HG02642 (cell line): ENCODE data around the gene RHOV.
"Not testable (repeated sequence)": the region's sequence is repeated elsewhere in the genome, so short reads cannot be mapped to it uniquely, and the experiment has no call there.

Source experiments
- ATAC-seq: cut with Tn5 transposase; IDR thresholded peaks from one replicate; pipeline ENCODE4 v1.9.1; 2021; ENCODE audit warnings: mild to moderate bottlenecking; ENCODE audit not compliant: unreplicated experiment, poor library complexity

The RHOV gene

DNA sequence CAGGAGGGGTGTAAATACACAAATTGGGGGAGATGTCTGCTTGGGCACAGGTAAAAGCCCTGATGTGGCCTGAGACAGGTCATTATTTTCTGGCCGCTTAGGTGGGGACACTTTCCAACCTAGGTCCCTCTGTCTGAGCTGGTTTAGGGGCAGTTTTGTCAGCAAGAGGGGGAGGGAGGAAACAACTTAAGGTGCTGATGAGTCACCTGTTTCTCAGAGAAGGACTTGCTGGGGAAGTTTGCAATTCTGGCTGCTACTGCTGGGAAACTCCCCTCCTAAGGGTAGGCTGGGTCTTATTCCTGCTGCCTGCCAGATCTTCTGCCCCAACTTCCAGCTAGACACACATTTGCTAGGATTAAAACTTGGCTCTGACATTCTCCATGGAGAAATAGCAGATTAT, 4.8 kb upstream of the RHOV start:
- ATAC-seq: peak; percentile 49

DNA sequence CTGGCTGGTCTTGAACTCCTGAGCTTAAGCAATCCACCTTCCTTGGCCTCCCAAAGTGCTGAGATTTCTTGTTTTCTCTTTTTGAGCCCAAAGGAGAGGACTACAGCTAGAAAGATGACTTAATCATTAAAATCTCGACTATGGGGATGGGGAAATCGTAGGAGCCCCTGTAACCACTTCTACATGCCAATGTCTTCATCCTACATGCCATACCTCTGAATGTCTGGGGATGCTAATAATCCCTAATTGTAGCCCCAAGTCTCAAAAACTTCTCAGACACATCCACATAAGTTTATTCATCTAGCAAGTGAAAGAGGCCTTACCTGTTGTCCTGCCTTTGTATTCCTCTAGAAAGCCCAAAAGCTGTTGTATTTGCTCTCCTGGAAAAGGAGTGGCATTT, 3.7 kb upstream of the RHOV start:
- ATAC-seq: no peak

GRCh38 chr15:40875991-40876730, 2.1 kb upstream of the RHOV start:
- no peak for ATAC-seq

- no peak for ATAC-seq
Observed at GRCh38 chr15:40872791-40873693, 992 bp downstream of the RHOV start.

DNA sequence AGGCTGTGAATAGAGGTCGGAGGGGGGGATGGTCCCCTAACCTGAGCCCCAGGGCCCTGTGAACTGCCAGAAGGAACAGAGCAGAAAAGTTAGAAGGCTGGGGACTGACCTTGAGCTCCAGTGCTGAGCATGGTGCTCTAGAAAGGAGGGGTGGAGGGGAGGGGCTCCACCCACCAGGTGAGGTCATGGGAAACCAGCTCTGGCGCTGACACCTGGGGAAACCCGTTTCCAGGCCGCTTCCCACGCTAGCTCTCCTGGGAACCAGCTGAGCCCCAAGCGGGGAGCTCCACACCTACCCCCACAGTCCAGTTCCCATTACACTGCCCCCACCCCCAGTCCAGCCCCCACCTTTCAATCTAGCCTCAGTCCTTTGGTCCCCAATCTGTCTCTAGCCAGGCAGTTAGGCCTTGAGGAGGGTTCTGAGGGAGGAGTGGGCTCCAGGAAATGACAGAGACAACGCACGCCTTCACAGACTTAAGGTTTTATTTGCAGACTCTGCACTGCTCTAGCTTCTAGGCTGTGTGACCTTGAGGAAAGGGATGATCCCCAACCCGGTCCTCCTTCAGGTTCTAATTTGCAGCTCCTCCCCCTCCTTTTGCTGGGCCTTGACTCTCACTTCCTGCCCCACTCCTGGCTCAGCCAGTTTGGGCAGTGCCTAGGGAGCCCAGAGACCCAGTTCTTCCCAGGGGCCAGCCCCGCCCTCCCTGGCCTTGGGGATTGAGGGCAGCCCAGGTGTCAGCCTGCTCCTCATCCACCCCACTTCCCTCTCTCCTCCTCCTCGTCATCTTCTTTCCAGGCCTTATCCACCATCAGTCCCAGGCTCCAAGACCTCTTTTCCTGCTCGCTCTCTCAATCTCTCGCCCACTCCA, 2.1 kb downstream of the RHOV start:
- no peak for ATAC-seq

DNA sequence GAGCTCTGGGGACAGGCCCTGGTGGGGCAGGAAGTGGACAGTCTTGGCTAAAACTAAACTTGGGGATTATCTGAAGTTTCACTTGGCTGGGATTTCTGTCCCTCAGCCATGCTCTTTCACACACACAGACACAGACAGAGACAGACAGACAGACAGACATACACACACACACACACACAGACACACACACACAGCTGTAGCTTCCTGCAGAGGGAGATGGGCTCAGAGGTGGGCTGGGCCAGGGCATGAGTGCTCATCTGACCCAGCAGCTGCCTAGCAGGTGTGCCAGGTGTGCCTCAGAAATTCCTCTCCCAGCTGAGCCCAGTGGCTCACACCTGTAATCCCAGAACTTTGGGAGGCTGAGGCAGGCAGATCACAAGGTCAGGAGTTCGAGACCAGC, 3.3 kb downstream of the RHOV start:
- ATAC-seq: no peak

DNA sequence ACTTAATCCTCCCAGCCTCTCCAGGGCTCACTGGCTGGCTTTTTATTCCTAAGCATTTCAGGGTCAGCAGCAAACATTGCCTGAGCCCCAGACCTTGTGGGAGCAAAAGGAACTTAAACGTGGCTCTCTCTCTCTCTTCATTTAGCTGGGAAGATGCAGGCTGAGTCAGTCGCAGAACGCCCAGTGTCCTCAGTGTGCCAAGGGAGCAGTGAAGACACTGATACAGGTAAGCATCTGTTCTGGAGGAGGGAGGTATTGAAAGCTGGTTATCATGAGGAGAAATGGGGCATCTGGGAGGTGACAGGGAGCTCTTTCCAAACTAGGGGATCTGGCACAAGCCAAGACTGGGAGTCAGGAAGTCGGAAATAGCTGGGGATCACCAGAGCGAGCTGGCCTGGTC, 4.3 kb downstream of the RHOV start:
- no peak for ATAC-seq

DNA sequence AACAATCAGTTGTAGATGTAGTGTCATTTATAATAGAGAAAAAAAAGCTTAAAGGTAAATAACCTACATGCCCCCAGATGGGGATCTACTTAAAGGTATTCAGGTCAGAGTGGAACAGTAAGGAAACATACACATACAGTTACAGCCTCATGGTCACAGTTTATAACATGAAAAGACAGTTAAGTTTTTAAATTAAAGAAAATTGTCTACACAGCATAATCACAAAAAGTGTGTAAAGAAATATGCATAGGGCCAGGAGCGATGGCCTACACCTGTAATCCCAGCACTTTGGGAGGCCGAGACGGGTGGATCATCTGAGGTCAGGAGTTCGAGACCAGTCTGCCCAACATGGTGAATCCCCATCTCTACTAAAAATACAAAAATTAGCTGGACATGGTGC, 6.8 kb downstream of the RHOV start:
- no peak for ATAC-seq

DNA sequence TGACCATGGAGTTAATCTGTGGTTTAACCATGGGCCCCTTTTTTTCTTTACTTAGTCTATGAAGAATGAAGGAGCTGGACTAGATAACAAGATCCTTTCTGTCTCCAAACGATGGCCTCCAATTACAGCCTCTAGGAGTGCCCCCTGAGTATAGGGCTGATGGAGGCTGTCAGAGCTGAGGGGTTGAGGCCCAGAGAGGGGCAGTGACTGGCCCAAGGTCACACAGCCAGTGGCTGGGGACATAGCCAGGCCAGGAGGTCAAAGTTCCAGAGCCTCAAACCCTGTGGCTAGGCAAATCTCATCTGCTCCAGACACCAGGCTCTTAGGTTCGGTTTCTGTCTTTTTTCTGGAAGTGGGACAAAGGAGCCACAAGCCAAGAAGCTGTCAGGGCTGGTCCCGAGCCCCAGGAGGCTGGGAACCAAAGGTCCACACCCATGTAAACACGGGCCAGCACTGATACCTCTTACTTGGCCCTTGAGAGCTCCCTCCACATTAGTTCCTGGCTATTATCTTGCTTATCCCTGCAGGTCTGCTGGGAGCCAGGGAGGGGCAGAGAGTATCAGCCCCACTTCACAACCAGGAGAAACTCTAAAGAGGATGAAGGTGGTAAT, 10.3 kb downstream of the RHOV start:
- no peak for ATAC-seq

GRCh38 chr15:40861147-40861546, 12.9 kb downstream of the RHOV start:
- not testable (repeated sequence) for ATAC-seq

DNA sequence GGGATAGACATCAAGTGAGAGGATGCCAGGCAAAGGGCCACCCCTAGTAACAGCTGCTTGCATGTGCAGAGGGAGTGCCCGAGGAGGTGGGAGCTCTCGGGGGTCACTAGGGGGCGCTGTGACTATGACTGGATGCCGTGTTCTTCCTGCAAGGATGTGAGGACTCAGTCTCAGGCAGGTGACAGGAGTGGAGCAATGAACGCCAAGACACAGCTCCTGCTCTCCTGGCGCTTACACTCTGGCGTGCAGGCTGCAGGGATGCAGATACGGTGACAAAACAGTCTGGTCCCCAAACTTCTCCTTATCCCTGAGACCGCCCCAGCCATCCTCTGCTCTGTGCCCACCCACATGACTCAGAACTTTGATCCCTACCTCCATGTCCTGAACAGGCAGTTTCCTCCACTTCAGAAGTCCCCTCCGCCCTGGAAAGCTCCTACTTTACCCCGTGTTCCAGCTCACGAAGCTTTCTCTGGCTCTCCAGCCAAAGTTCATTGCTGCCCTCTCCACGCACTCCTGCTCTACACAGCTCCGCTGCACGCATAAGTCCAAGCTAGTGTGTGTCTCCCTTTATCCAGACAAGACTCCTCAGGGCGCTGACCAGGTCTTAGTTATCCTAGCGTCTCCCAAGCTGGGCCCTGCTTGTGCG, 14.7 kb downstream of the RHOV start:
- no peak for ATAC-seq

DNA sequence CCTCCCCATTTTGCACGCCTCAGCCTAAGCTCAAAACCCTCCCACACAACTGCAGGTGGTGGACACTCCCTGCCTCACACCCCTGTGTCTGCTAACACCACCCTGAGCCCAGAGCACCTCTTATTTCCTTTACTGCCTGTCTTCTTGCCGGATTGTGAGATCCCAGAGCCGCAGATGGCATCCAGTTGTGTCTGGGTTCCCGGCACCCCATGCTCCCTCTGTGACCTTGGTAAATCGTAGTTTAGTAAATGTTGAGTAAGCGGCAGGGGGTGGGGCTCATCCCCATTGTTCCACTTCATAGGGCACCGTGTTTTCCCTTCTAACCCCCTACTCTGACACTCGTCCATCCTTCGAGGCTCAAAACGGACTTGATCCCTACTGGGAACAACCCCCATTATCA, 15.3 kb downstream of the RHOV start:
- ATAC-seq: no peak

DNA sequence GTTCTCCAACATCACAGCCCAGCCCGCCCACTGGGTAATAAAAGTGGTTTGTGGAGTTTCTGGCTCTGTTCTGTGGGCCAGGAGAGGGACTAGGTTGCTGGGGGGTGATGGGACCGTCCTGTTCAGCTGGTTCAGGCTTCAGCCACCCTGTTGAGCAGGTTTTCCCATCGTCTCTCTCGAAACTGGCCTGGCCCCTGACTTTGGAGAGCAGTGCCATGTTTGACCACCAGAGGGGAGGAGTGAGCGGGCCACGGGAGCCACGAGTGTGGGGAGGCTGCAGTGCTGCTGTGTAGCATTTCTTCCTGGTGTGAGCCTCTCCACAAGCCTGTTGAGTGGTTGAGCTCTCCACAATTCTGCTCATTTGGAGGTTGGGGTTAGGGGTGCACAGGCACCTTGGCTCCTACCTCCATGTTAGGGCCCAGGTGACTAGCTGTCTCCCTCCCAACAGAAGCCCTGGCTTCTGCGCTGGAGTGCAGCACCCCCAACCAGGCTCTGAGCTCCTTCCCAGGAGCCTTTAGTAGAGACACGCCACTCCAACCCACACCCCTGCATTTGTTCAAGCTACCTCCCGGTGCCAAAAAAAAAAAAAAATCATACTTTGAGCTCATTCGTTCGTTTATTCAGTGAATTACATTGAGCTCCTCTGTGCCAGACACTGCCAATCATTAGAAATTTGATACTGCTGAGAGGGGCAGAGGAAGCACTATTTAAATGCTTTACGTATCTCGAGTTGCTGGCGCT, 16.3 kb downstream of the RHOV start:
- peak; percentile 70 for ATAC-seq

DNA sequence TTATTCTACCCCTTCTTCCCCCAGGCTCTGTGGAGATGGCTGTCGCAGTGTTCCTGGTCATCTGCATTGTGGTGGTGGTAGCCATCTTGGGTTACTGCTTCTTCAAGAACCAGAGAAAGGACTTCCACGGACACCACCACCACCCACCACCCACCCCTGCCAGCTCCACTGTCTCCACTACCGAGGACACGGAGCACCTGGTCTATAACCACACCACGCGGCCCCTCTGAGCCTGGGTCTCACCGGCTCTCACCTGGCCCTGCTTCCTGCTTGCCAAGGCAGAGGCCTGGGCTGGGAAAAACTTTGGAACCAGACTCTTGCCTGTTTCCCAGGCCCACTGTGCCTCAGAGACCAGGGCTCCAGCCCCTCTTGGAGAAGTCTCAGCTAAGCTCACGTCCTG, 17.3 kb downstream of the RHOV start:
- no peak for ATAC-seq

GRCh38 chr15:40855706-40856234, 18.3 kb downstream of the RHOV start:
- no peak for ATAC-seq

- no peak for ATAC-seq
Observed at GRCh38 chr15:40854161-40854560, 19.9 kb downstream of the RHOV start.

DNA sequence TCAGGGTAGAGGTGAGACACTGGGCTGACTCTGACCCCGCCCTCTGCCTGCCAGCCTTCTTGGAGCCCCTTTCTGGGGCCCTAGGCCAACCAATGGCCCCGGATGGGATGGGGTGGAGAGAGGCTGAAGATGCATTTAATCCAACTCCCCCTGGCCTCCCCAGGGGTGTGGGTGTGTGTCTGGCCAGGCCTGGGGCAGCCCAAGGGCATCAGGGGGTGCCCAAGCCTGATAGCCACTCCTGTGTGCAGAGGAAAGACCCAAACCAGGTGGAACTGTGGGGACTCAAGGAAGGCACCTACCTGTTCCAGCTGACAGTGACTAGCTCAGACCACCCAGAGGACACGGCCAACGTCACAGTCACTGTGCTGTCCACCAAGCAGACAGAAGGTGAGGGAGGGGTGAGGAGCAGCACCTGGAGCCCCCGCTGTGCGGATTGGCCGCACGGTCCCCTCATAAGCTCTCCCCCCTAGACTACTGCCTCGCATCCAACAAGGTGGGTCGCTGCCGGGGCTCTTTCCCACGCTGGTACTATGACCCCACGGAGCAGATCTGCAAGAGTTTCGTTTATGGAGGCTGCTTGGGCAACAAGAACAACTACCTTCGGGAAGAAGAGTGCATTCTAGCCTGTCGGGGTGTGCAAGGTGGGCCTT, 20.7 kb downstream of the RHOV start:
- ATAC-seq: no peak

GRCh38 chr15:40852529-40852928, 21.5 kb downstream of the RHOV start:
- no peak for ATAC-seq
